Islet of Langerhans (tissue), 1 donor: Measurements from ENCODE around the gene TST.

ENCODE experiments used
- FAIRE-seq: peaks from one replicate; lab custom pipeline; 2011; peaks lifted over from hg19 to GRCh38; lab: Jason Lieb, UNC

TST gene

GRCh38 chr22:37053310-37054055 is 34.2 kb upstream of the TST start:
- FAIRE-seq = no peak

GRCh38 chr22:37052386-37053309 is 33.4 kb upstream of the TST start:
- FAIRE-seq = no peak

GRCh38 chr22:37051391-37052385 is 32.4 kb upstream of the TST start, which contains the start of gene KCTD17:
Gene KCTD17 (plus strand): TSS chr22:37051742. CDS start chr22:37051761, 19 bp downstream.
- FAIRE-seq = no peak

- FAIRE-seq = no peak
Measured at GRCh38 chr22:37050913-37051312, 31.7 kb upstream of the TST start.

GRCh38 chr22:37049224-37049623 is 30.0 kb upstream of the TST start:
- FAIRE-seq = no peak

GRCh38 chr22:37048133-37048532 is 28.9 kb upstream of the TST start:
- no peak for FAIRE-seq

GRCh38 chr22:37047006-37047405 is 27.8 kb upstream of the TST start:
- FAIRE-seq = no peak

GRCh38 chr22:37046589-37046988 is 27.3 kb upstream of the TST start:
- FAIRE-seq = no peak

GRCh38 chr22:37045958-37046357 is 26.7 kb upstream of the TST start:
- no peak for FAIRE-seq

GRCh38 chr22:37044634-37045625 is 25.7 kb upstream of the TST start:
- FAIRE-seq = no peak

- no peak for FAIRE-seq
Measured at GRCh38 chr22:37043828-37044538, 24.7 kb upstream of the TST start.

- FAIRE-seq = no peak
Measured at GRCh38 chr22:37043209-37043827, 24.1 kb upstream of the TST start.

- FAIRE-seq = no peak
Measured at GRCh38 chr22:37039466-37039865, 20.2 kb upstream of the TST start.

- FAIRE-seq = no peak
Measured at GRCh38 chr22:37037669-37038068, 18.4 kb upstream of the TST start.

GRCh38 chr22:37036655-37037377 is 17.6 kb upstream of the TST start:
- no peak for FAIRE-seq

- FAIRE-seq = no peak
Measured at GRCh38 chr22:37033605-37034430, 14.6 kb upstream of the TST start.

GRCh38 chr22:37032535-37033460 is 13.6 kb upstream of the TST start:
- no peak for FAIRE-seq
